Measurements from ENCODE around the gene SYNGR3. TPM values are rescaled to one million over a fixed set of nuclear protein-coding genes. Genes with fewer than 3 reads are reported as not detected.

Gene SYNGR3
- total and polyA plus RNA-seq, 10 donors: 0.85 to 11.4 (median 2.8) TPM

DNA sequence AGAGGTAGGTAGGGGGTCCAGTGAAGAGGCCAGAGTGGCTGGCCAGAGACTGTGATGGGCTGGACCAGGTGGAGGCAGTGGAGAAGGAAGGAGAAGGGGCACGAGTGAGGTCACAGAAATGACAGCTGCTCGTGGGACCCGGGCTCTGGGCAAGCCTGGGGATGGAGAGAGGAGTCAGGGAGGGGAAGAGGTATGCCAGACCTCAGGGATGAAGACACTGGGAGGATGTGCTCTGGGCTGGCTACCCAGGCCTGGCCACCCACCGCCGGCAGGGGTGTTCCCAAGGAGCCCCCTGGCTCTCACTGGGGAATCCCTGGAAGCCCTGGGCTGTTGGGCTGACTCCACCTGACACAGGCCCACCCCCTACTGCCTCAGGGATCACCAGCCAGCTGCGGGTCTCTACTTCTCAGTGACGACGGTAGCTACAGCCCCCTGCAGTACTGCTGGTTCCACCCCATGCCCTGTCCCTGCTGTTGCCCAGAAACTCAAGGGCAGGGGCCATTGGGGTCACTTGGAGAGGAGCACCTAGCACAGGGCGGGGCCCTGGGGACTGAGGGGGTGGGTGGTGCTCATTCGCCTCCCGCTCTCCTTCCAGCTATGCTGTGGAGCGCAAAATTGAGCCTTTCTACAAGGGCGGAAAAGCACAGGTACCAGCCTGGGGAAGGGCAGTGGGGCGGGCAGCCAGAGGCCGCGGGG, 16.2 kb upstream of the SYNGR3 start:
- peaks cover 18 to 40% (median 33%) of the 10 kb centered on the region in 6 donors for H3K4me1 ChIP-seq
- TF ChIP-seq POLR2A (IDR thresholded peaks at IDR 0.05) (no peak), POLR2AphosphoS5 (IDR thresholded peaks at IDR 0.05) (no peak), CTCF (IDR thresholded peaks at IDR 0.05 in 8 of 11, conservative IDR thresholded peaks at IDR 0.05 in 3 of 11) (no peak)
- intact Hi-C loops (cut with DNase I; ENCODE audit: low total_unique reads): no loop called here
- H3K9me3 ChIP-seq: no peaks in the 10 kb centered on the region
- H3K27ac ChIP-seq: no peak overlapping the region
- peaks cover 0 to 51% (median 12%) of the 10 kb centered on the region in 7 donors for H3K27me3 ChIP-seq (replicated peaks in 1 of 7)
- H3K36me3 ChIP-seq: peaks cover 23 to 53% (median 47%) of the 10 kb centered on the region in 6 donors
- no peak for DNase-seq
- whole genome bisulfite sequencing, 5 donors: 86 to 94% (median 88%) methylated on average over 7 to 16 of the region's 16 CpGs
- H3K4me3 ChIP-seq: no peak overlapping the region

GRCh38 chr16:1974157-1975070, 15.4 kb upstream of the SYNGR3 start:
- H3K27me3 ChIP-seq (replicated peaks in 1 of 7): peaks cover 0 to 59% (median 20%) of the 10 kb centered on the region in 7 donors
- no peak overlapping the region for H3K27ac ChIP-seq
- WGBS, 5 donors: 92 to 96% (median 95%) methylated on average over 24 to 42 of the region's 42 CpGs
- peaks cover 18 to 48% (median 35%) of the 10 kb centered on the region in 6 donors for H3K4me1 ChIP-seq
- H3K36me3 ChIP-seq: peaks cover 23 to 61% (median 52%) of the 10 kb centered on the region in 6 donors
- no peaks in the 10 kb centered on the region for H3K9me3 ChIP-seq
- no peak overlapping the region for H3K4me3 ChIP-seq
- no peak for TF ChIP-seq POLR2AphosphoS5 (IDR thresholded peaks at IDR 0.05)
- TF ChIP-seq CTCF (IDR thresholded peaks at IDR 0.05 in 8 of 11, conservative IDR thresholded peaks at IDR 0.05 in 3 of 11): no peak
- no peak for TF ChIP-seq POLR2A (IDR thresholded peaks at IDR 0.05)
- no peak for DNase-seq
- intact Hi-C loops (cut with DNase I; ENCODE audit: low total_unique reads): no loop called here

GRCh38 chr16:1975432-1976215, 14.1 kb upstream of the SYNGR3 start:
- peaks cover 23 to 63% (median 52%) of the 10 kb centered on the region in 6 donors for H3K36me3 ChIP-seq
- no peak overlapping the region for H3K4me3 ChIP-seq
- H3K27ac ChIP-seq: no peak overlapping the region
- H3K9me3 ChIP-seq: no peaks in the 10 kb centered on the region
- 94 to 97% (median 95%) methylated on average over 26 to 33 of the region's 33 CpGs for WGBS, 5 donors
- intact Hi-C loops (cut with DNase I; ENCODE audit: low total_unique reads): no loop called here
- no peak for TF ChIP-seq POLR2A (IDR thresholded peaks at IDR 0.05)
- no peak for TF ChIP-seq POLR2AphosphoS5 (IDR thresholded peaks at IDR 0.05)
- no peak for TF ChIP-seq CTCF (IDR thresholded peaks at IDR 0.05 in 8 of 11, conservative IDR thresholded peaks at IDR 0.05 in 3 of 11)
- no peak for DNase-seq
- peaks cover 3 to 72% (median 32%) of the 10 kb centered on the region in 7 donors for H3K27me3 ChIP-seq (replicated peaks in 1 of 7)
- H3K4me1 ChIP-seq: peaks cover 18 to 55% (median 37%) of the 10 kb centered on the region in 6 donors

Data from spleen (tissue), 11 donors.